OCI-LY7 (cell line): ENCODE measurements around the gene AOAH. TPM values are rescaled to one million over a fixed set of nuclear protein-coding genes. Genes with fewer than 3 reads are reported as not detected.

ENCODE experiments used
- BruUV-seq: library from RNA; stranded (reverse); fragments of 400-500 nt; replicated peaks from 2 replicates; lab custom pipeline; 2021; lab: Mats Ljungman, UMichigan
- CTCF ChIA-PET: fragments of 300-600 bp; sonication (Branson Sonifier 250); formaldehyde crosslinking; loops from one replicate; lab custom pipeline; 2022; ENCODE audit warnings: antibody characterized with exemption; ENCODE audit not compliant: unreplicated experiment; lab: Charles Lee
- POLR2A ChIA-PET: fragments of 300-600 bp; sonication (Branson Sonifier 250); formaldehyde crosslinking; loops from one replicate; lab custom pipeline; 2022; ENCODE audit warnings: antibody characterized with exemption; lab: Charles Lee
- DNase-seq: peaks from one replicate; pipeline ENCODE4 v3.0.0-alpha.2; 2015; ENCODE audit warnings: low spot score
- H2AFZ ChIP-seq: fragments of 200-600 bp; sonication (generic), shearing (Covaris generic); 2 replicates; pipeline ENCODE4 v1.6.1; 2014; ENCODE audit warnings: mild to moderate bottlenecking, antibody characterized with exemption, low read length, moderate library complexity
- H3K27ac ChIP-seq: fragments of 200-600 bp; sonication (generic); 2 replicates; pipeline ENCODE4 v1.5.1; 2014; ENCODE audit warnings: mixed run types, low read depth, mild to moderate bottlenecking, moderate library complexity, low read length, inconsistent platforms; ENCODE audit not compliant: poor library complexity, severe bottlenecking
- H3K36me3 ChIP-seq: fragments of 200-600 bp; sonication (generic); 2 replicates; pipeline ENCODE4 v1.6.1; 2014; ENCODE audit warnings: mild to moderate bottlenecking, antibody characterized with exemption, low read length, moderate library complexity, mixed read lengths; ENCODE audit not compliant: insufficient read depth
- H3K4me1 ChIP-seq: fragments of 200-600 bp; sonication (generic); 2 replicates; pipeline ENCODE4 v1.5.1; 2014; ENCODE audit warnings: mild to moderate bottlenecking, low read length; ENCODE audit not compliant: insufficient read depth, poor library complexity, severe bottlenecking
- H3K4me2 ChIP-seq: fragments of 200-600 bp; sonication (generic); 2 replicates; pipeline ENCODE4 v1.6.1; 2014; ENCODE audit warnings: mild to moderate bottlenecking, low read length
- H3K4me3 ChIP-seq: fragments of 200-600 bp; sonication (generic); 2 replicates; pipeline ENCODE4 v1.5.1; 2014; ENCODE audit warnings: mild to moderate bottlenecking, low read depth, low read length; ENCODE audit not compliant: poor library complexity, severe bottlenecking
- H3K79me2 ChIP-seq: fragments of 200-600 bp; sonication (generic); 2 replicates; pipeline ENCODE4 v1.6.1; 2016; ENCODE audit warnings: low read depth, mild to moderate bottlenecking, low read length, moderate library complexity, mixed read lengths; ENCODE audit not compliant: insufficient read depth
- H3K9me2 ChIP-seq: fragments of 200-600 bp; sonication (generic); 2 replicates; pipeline ENCODE4 v1.6.1; 2016; ENCODE audit warnings: mild to moderate bottlenecking, low read length, mixed read lengths; ENCODE audit not compliant: insufficient read depth
- H3K9me3 ChIP-seq: fragments of 200-600 bp; sonication (generic); 2 replicates; pipeline ENCODE4 v1.6.1; 2014; ENCODE audit warnings: mild to moderate bottlenecking, mixed run types, low read length, mixed read lengths
- H4K20me1 ChIP-seq: fragments of 200-600 bp; sonication (generic); 2 replicates; pipeline ENCODE4 v1.6.1; 2014; ENCODE audit warnings: mild to moderate bottlenecking, antibody characterized with exemption, low read length, moderate library complexity, mixed read lengths; ENCODE audit not compliant: insufficient read depth
- CTCF ChIP-seq: fragments of 200-600 bp; sonication (generic); conservative IDR thresholded peaks from 2 replicates; pipeline ENCODE4 v1.5.1; 2014; ENCODE audit warnings: mild to moderate bottlenecking, antibody characterized with exemption, low read length, moderate library complexity, mixed read lengths
- EZH2phosphoT487 ChIP-seq: fragments of 200-600 bp; sonication (generic); IDR thresholded peaks from 2 replicates; pipeline ENCODE4 v1.6.1; 2018; ENCODE audit warnings: low read depth, borderline replicate concordance, mild to moderate bottlenecking, mixed run types, antibody characterized with exemption, low read length, moderate library complexity, mixed read lengths
- intact Hi-C: fragments of 100-400 bp; cut with micrococcal nuclease; formaldehyde crosslinking; loops from one replicate; pipeline ENCODE4 v1.10.0; 2022; ENCODE audit not compliant: unreplicated experiment
- total RNA-seq, 2 experiments: library from RNA; depleted of rRNA in 1 of 2; stranded (reverse); fragments of >200 nt in 1 of 2; shearing (Covaris generic) in 1 of 2; gene quantifications; 2 replicates each; pipeline ENCODE4 v1.2.3, GENCODE V29; 2014 to 2022

The AOAH gene
- total RNA-seq, 2 experiments from 2014 or later, result 0.13 to 0.61 TPM

- no peak overlapping the region for H2AFZ ChIP-seq
- TF ChIP-seq EZH2phosphoT487 (no peak), CTCF (no peak)
- BruUV-seq, result no TSS peak
- intact Hi-C loops, result no loop called here
- no peaks in the 10 kb centered on the region for H3K36me3 ChIP-seq
- H4K20me1 ChIP-seq, result no peaks in the 10 kb centered on the region
- ChIA-PET CTCF (no interaction called here), POLR2A (interaction anchor here (0.7 to 1.3 kb wide), 2 partner anchors 13 to 107 kb away, joined by 3 read pairs; no protein-coding TSS in a partner anchor)
- H3K4me3 ChIP-seq, result no peak overlapping the region
- H3K9me2 ChIP-seq, result no peaks in the 10 kb centered on the region
- no peaks in the 10 kb centered on the region for H3K9me3 ChIP-seq
- no peaks in the 10 kb centered on the region for H3K4me1 ChIP-seq
- H3K4me2 ChIP-seq, result no peak overlapping the region
- H3K27ac ChIP-seq, result no peak overlapping the region
- DNase-seq, result no peak
- no peaks in the 10 kb centered on the region for H3K79me2 ChIP-seq
Measured at GRCh38 chr7:36726311-36726710, 2.0 kb upstream of the AOAH start.

GRCh38 chr7:36724996-36725395 lies 702 bp upstream of the AOAH start:
- H3K79me2 ChIP-seq, result no peaks in the 10 kb centered on the region
- ChIA-PET CTCF (no interaction called here), POLR2A (no interaction called here)
- BruUV-seq, result no TSS peak
- DNase-seq, result no peak
- H3K36me3 ChIP-seq, result no peaks in the 10 kb centered on the region
- no peaks in the 10 kb centered on the region for H3K9me3 ChIP-seq
- intact Hi-C loops, result no loop called here
- no peak for TF ChIP-seq EZH2phosphoT487
- TF ChIP-seq CTCF, result no peak
- H4K20me1 ChIP-seq, result no peaks in the 10 kb centered on the region
- no peaks in the 10 kb centered on the region for H3K4me1 ChIP-seq
- no peak overlapping the region for H3K27ac ChIP-seq
- H3K9me2 ChIP-seq, result no peaks in the 10 kb centered on the region
- H2AFZ ChIP-seq, result no peak overlapping the region
- H3K4me3 ChIP-seq, result no peak overlapping the region
- H3K4me2 ChIP-seq, result no peak overlapping the region

GRCh38 chr7:36723291-36723690 lies 1.0 kb downstream of the AOAH start:
- ChIA-PET CTCF (no interaction called here), POLR2A (no interaction called here)
- intact Hi-C loops, result no loop called here
- H3K9me3 ChIP-seq, result no peaks in the 10 kb centered on the region
- H3K36me3 ChIP-seq, result no peaks in the 10 kb centered on the region
- H3K4me2 ChIP-seq, result no peak overlapping the region
- no peaks in the 10 kb centered on the region for H3K9me2 ChIP-seq
- H3K27ac ChIP-seq, result no peak overlapping the region
- H4K20me1 ChIP-seq, result no peaks in the 10 kb centered on the region
- BruUV-seq, result no TSS peak
- no peak overlapping the region for H3K4me3 ChIP-seq
- no peak for DNase-seq
- no peaks in the 10 kb centered on the region for H3K4me1 ChIP-seq
- no peak overlapping the region for H2AFZ ChIP-seq
- TF ChIP-seq EZH2phosphoT487 (no peak), CTCF (no peak)
- H3K79me2 ChIP-seq, result no peaks in the 10 kb centered on the region
